Activated CD8-positive, alpha-beta T cell treated with anti-CD3 and anti-CD28 coated beads for 36 hours (primary cell): ENCODE data around the gene ARHGEF40. TPM values are rescaled to one million over a fixed set of nuclear protein-coding genes. Genes with fewer than 3 reads are reported as not detected.

ENCODE experiments used
- ATAC-seq: fragments of 200-7000 bp; cut with Tn5 transposase; one replicate; pipeline ENCODE4 v1.10.0; 2021; ENCODE audit warnings: mild to moderate bottlenecking, moderate library complexity
- CTCF ChIA-PET: fragments of 350-600 bp; sonication (Branson Sonifier 250); formaldehyde crosslinking; loops from one replicate; lab custom pipeline; 2021; ENCODE audit warnings: antibody characterized with exemption; lab: Charles Lee
- POLR2A ChIA-PET: fragments of 350-600 bp; sonication (Branson Sonifier 250); formaldehyde crosslinking; loops from one replicate; lab custom pipeline; 2021; ENCODE audit warnings: antibody characterized with exemption; lab: Charles Lee
- DNase-seq: peaks from one replicate; pipeline ENCODE4 v3.0.0-alpha.2; 2020
- H3K27ac Mint-ChIP-seq: one replicate; pipeline ENCODE4 v1.8.0; 2021; ENCODE audit warnings: mild to moderate bottlenecking, mixed read lengths
- H3K27me3 Mint-ChIP-seq: one replicate; pipeline ENCODE4 v1.8.0; 2021; ENCODE audit warnings: mixed read lengths
- H3K36me3 Mint-ChIP-seq: one replicate; pipeline ENCODE4 v1.8.0; 2021; ENCODE audit warnings: low read depth, mixed read lengths
- H3K4me1 Mint-ChIP-seq: one replicate; pipeline ENCODE4 v1.8.0; 2021; ENCODE audit warnings: low read depth, mixed read lengths
- H3K4me3 Mint-ChIP-seq: one replicate; pipeline ENCODE4 v1.8.0; 2021; ENCODE audit warnings: mild to moderate bottlenecking, moderate library complexity, mixed read lengths
- H3K9me3 Mint-ChIP-seq: one replicate; pipeline ENCODE4 v1.8.0; 2021; ENCODE audit warnings: mixed read lengths
- CTCF ChIP-seq: fragments of 200-600 bp; IDR thresholded peaks from one replicate; pipeline ENCODE4 v1.8.0; 2022; ENCODE audit warnings: antibody characterized with exemption, mild to moderate bottlenecking
- intact Hi-C: fragments of 100-400 bp; cut with micrococcal nuclease; formaldehyde crosslinking; loops from one replicate; pipeline ENCODE4 v1.10.0; 2022
- total RNA-seq, 2 experiments: library from RNA; stranded (reverse); gene quantifications; one replicate each; pipeline ENCODE4 v1.2.3, GENCODE V29; 2021

Gene ARHGEF40
- total RNA-seq, 2 experiments from 2014 or later: 0.18 to 0.23 TPM

- TF ChIP-seq CTCF: no peak
- Mint-ChIP-seq H3K9me3 (no peaks in the 10 kb centered on the region), H3K27me3 (no peaks in the 10 kb centered on the region), H3K27ac (no peak overlapping the region), H3K4me3 (no peak overlapping the region), H3K4me1 (peaks cover 18% of the 10 kb centered on the region), H3K36me3 (no peaks in the 10 kb centered on the region)
- ChIA-PET CTCF (interaction anchor here (0.8 to 13.2 kb wide), 11 partner anchors 8 to 251 kb away, joined by 3 to 267 read pairs (median 4); partner anchors contain the start of genes TMEM253 and ZNF219), POLR2A (no interaction called here)
- intact Hi-C loops: no loop called here
- DNase-seq (no peak), ATAC-seq (no peak)
Measured at GRCh38 chr14:21108791-21109190, 38.7 kb downstream of the ARHGEF40 start.

- CTCF ChIA-PET: interaction anchor here (1.0 to 13.2 kb wide), 9 partner anchors 8 to 93 kb away, joined by 3 to 267 read pairs (median 6); partner anchors contain the start of genes TMEM253 and ZNF219
Measured at GRCh38 chr14:21109377-21110138, 39.5 kb downstream of the ARHGEF40 start.

GRCh38 chr14:21112255-21112654 lies 42.2 kb downstream of the ARHGEF40 start:
- ChIA-PET POLR2A (interaction anchor here (1.1 kb wide), 1 partner anchor 11 kb away, joined by 3 read pairs; no protein-coding TSS in a partner anchor), CTCF (interaction anchor here (1.3 to 13.2 kb wide), 2 partner anchors 15 to 96 kb away, joined by 3 to 267 read pairs; no protein-coding TSS in a partner anchor)
- peaks cover 4% of the 10 kb centered on the region for H3K4me1 Mint-ChIP-seq
- H3K36me3 Mint-ChIP-seq: no peaks in the 10 kb centered on the region
- no peak overlapping the region for H3K4me3 Mint-ChIP-seq
- H3K9me3 Mint-ChIP-seq: no peaks in the 10 kb centered on the region
- no peak for DNase-seq
- no peak overlapping the region for H3K27ac Mint-ChIP-seq
- intact Hi-C loops: no loop called here
- no peak for TF ChIP-seq CTCF
- H3K27me3 Mint-ChIP-seq: no peaks in the 10 kb centered on the region
- no peak for ATAC-seq

More at GRCh38 chr14:21109377-21110138, 39.5 kb downstream of the ARHGEF40 start:
- Mint-ChIP-seq H3K4me1 (peaks cover 17% of the 10 kb centered on the region), H3K9me3 (no peaks in the 10 kb centered on the region), H3K27me3 (no peaks in the 10 kb centered on the region), H3K4me3 (no peak overlapping the region), H3K36me3 (no peaks in the 10 kb centered on the region), H3K27ac (no peak overlapping the region)
- peak; percentile 57 for DNase-seq
- peak; percentile 83 for ATAC-seq
- intact Hi-C loops: no loop called here
- POLR2A ChIA-PET: interaction anchor here (0.7 kb wide), 1 partner anchor 199 kb away, joined by 7 read pairs; no protein-coding TSS in a partner anchor
- TF ChIP-seq CTCF: no peak

GRCh38 chr14:21113369-21113768 lies 43.3 kb downstream of the ARHGEF40 start:
- TF ChIP-seq CTCF: no peak
- intact Hi-C loops: no loop called here
- Mint-ChIP-seq H3K4me3 (no peak overlapping the region), H3K27ac (no peak overlapping the region), H3K9me3 (no peaks in the 10 kb centered on the region), H3K36me3 (no peaks in the 10 kb centered on the region), H3K27me3 (no peaks in the 10 kb centered on the region), H3K4me1 (peaks cover 4% of the 10 kb centered on the region)
- ChIA-PET POLR2A (interaction anchor here (1.1 kb wide), 1 partner anchor 10 kb away, joined by 3 read pairs; no protein-coding TSS in a partner anchor), CTCF (interaction anchor here (1.3 to 13.2 kb wide), 2 partner anchors 16 to 97 kb away, joined by 3 to 267 read pairs; no protein-coding TSS in a partner anchor)
- no peak for ATAC-seq
- no peak for DNase-seq

- no peaks in the 10 kb centered on the region for H3K36me3 Mint-ChIP-seq
- intact Hi-C loops: no loop called here
- DNase-seq (no peak), ATAC-seq (no peak)
- no peak overlapping the region for H3K27ac Mint-ChIP-seq
- ChIA-PET CTCF (no interaction called here), POLR2A (no interaction called here)
- no peaks in the 10 kb centered on the region for H3K9me3 Mint-ChIP-seq
- peaks cover 13% of the 10 kb centered on the region for H3K27me3 Mint-ChIP-seq
- no peak overlapping the region for H3K4me3 Mint-ChIP-seq
- TF ChIP-seq CTCF: no peak
- no peaks in the 10 kb centered on the region for H3K4me1 Mint-ChIP-seq
Measured at GRCh38 chr14:21118933-21119332, 48.8 kb downstream of the ARHGEF40 start.
